MCF 10A (cell line): ENCODE data around the gene RARS1. TPM values are rescaled to one million over a fixed set of nuclear protein-coding genes. Genes with fewer than 3 reads are reported as not detected.
"Not testable (repeated sequence)": the region's sequence is repeated elsewhere in the genome, so short reads cannot be mapped to it uniquely, and the experiment has no call there.

ENCODE experiments used
- BruUV-seq: library from RNA; stranded (reverse); fragments of 400-500 nt; replicated peaks from 2 replicates; lab custom pipeline; 2021; lab: Mats Ljungman, UMichigan
- CTCF ChIA-PET: fragments of 300-600 bp; sonication (Branson Sonifier 250); formaldehyde crosslinking; extraction: SDS; loops from one replicate; lab custom pipeline; 2021; ENCODE audit warnings: antibody characterized with exemption, inconsistent platforms; lab: Yijun Ruan, JAX
- POLR2A ChIA-PET: fragments of 300-600, 350-650 bp; sonication (Branson Sonifier 250); formaldehyde crosslinking; extraction: SDS; loops from one replicate; lab custom pipeline; 2020; ENCODE audit warnings: antibody characterized with exemption, inconsistent platforms; lab: Yijun Ruan, JAX
- DNase-seq: peaks from one replicate; pipeline ENCODE4 v3.0.0-alpha.2; 2018; ENCODE audit not compliant: unreplicated experiment
- H3K27ac Mint-ChIP-seq: one replicate; pipeline ENCODE4 v1.8.0; 2022; ENCODE audit warnings: mild to moderate bottlenecking, low read depth, mixed read lengths; ENCODE audit not compliant: unreplicated experiment
- H3K27me3 Mint-ChIP-seq: one replicate; pipeline ENCODE4 v1.8.0; 2022; ENCODE audit warnings: mixed read lengths; ENCODE audit not compliant: insufficient read depth, unreplicated experiment
- H3K36me3 Mint-ChIP-seq: one replicate; pipeline ENCODE4 v1.8.0; 2022; ENCODE audit warnings: mild to moderate bottlenecking, moderate library complexity, mixed read lengths; ENCODE audit not compliant: insufficient read depth, unreplicated experiment
- H3K4me1 Mint-ChIP-seq: one replicate; pipeline ENCODE4 v1.8.0; 2022; ENCODE audit warnings: mixed read lengths; ENCODE audit not compliant: insufficient read depth, unreplicated experiment
- H3K4me3 Mint-ChIP-seq: one replicate; pipeline ENCODE4 v1.8.0; 2022; ENCODE audit warnings: mild to moderate bottlenecking, moderate library complexity, mixed read lengths; ENCODE audit not compliant: unreplicated experiment
- H3K9me3 Mint-ChIP-seq: one replicate; pipeline ENCODE4 v1.8.0; 2022; ENCODE audit warnings: mixed read lengths; ENCODE audit not compliant: unreplicated experiment
- CTCF ChIP-seq: fragments of 200-600 bp; IDR thresholded peaks from one replicate; pipeline ENCODE4 v1.8.0; 2022; ENCODE audit warnings: antibody characterized with exemption, mild to moderate bottlenecking; ENCODE audit not compliant: unreplicated experiment
- intact Hi-C: fragments of 100-400 bp; cut with micrococcal nuclease; formaldehyde crosslinking; loops from 2 replicates; pipeline ENCODE4 v1.14.1; 2022
- total RNA-seq: library from RNA; stranded (reverse); gene quantifications from 2 replicates; pipeline ENCODE4 v1.2.3, GENCODE V29; 2022

RARS1 gene
- total RNA-seq, 1 experiment from 2014 or later = 127 TPM

- BruUV-seq = no TSS peak
- Mint-ChIP-seq H3K27me3 (no peaks in the 10 kb centered on the region), H3K4me1 (no peaks in the 10 kb centered on the region), H3K4me3 (no peak overlapping the region), H3K9me3 (peaks cover 8% of the 10 kb centered on the region), H3K27ac (no peak overlapping the region), H3K36me3 (no peaks in the 10 kb centered on the region)
- no peak for DNase-seq
- ChIA-PET CTCF (interaction anchor here (0.8 to 1.1 kb wide), 2 partner anchors 262 to 269 kb away, joined by 3 read pairs; no protein-coding TSS in a partner anchor), POLR2A (no interaction called here)
- no peak for TF ChIP-seq CTCF
- intact Hi-C loops = no loop called here
These were observed 46.0 kb downstream of the RARS1 start for GRCh38 chr5:168531987-168532864.

GRCh38 chr5:168534351-168534750 lies 48.1 kb downstream of the RARS1 start:
- intact Hi-C loops, DNase-seq, H3K27me3 Mint-ChIP-seq, H3K27ac Mint-ChIP-seq, BruUV-seq, POLR2A ChIA-PET, H3K4me3 Mint-ChIP-seq, H3K36me3 Mint-ChIP-seq, H3K4me1 Mint-ChIP-seq, H3K9me3 Mint-ChIP-seq: not testable (repeated sequence)
- CTCF ChIA-PET = interaction anchor here (0.7 kb wide), 1 partner anchor 8 kb away, joined by 3 read pairs; no protein-coding TSS in a partner anchor

GRCh38 chr5:168537176-168537575 lies 50.9 kb downstream of the RARS1 start:
- ChIA-PET CTCF (interaction anchor here (0.7 to 1.2 kb wide), 3 partner anchors 11 to 1008 kb away, joined by 3 to 5 read pairs (median 3); no protein-coding TSS in a partner anchor), POLR2A (interaction anchor here (0.6 to 1.0 kb wide), 2 partner anchors 16 to 268 kb away, joined by 3 to 4 read pairs; no protein-coding TSS in a partner anchor)
- Mint-ChIP-seq H3K9me3 (no peaks in the 10 kb centered on the region), H3K36me3 (no peaks in the 10 kb centered on the region), H3K27me3 (no peaks in the 10 kb centered on the region), H3K4me1 (no peaks in the 10 kb centered on the region), H3K27ac (no peak overlapping the region), H3K4me3 (no peak overlapping the region)
- TF ChIP-seq CTCF = no peak
- no TSS peak for BruUV-seq
- no peak for DNase-seq
- intact Hi-C loops = no loop called here

- TF ChIP-seq CTCF = no peak
- Mint-ChIP-seq H3K9me3 (peaks cover 7% of the 10 kb centered on the region), H3K27me3 (no peaks in the 10 kb centered on the region), H3K4me3 (no peak overlapping the region), H3K36me3 (peaks cover 48% of the 10 kb centered on the region), H3K4me1 (peaks cover 24% of the 10 kb centered on the region), H3K27ac (no peak overlapping the region)
- ChIA-PET CTCF (interaction anchor here (0.6 kb wide), 1 partner anchor 132 kb away, joined by 5 read pairs; no protein-coding TSS in a partner anchor), POLR2A (interaction anchor here (0.7 to 1.5 kb wide), 3 partner anchors 30 to 1127 kb away, joined by 3 to 6 read pairs (median 4); partner anchors contain the start of gene PANK3)
- no TSS peak for BruUV-seq
- no peak for DNase-seq
- intact Hi-C loops = no loop called here
These were observed 63.3 kb downstream of the RARS1 start for GRCh38 chr5:168549554-168549953.
